ENCODE results near the gene KLK6.

- no peak for TF ChIP-seq CTCF (IDR thresholded peaks at IDR 0.05)
- no peak for TF ChIP-seq POLR2A (IDR thresholded peaks at IDR 0.05)
- no peak for TF ChIP-seq POLR2AphosphoS5 (IDR thresholded peaks at IDR 0.05; ENCODE audit: insufficient read depth in 1 of 2, low read depth in 1 of 2)
These were observed 59.9 kb downstream of the KLK6 start for GRCh38 chr19:50909240-50910070.
